Measurements from ENCODE around the gene BNIP3.

DNA sequence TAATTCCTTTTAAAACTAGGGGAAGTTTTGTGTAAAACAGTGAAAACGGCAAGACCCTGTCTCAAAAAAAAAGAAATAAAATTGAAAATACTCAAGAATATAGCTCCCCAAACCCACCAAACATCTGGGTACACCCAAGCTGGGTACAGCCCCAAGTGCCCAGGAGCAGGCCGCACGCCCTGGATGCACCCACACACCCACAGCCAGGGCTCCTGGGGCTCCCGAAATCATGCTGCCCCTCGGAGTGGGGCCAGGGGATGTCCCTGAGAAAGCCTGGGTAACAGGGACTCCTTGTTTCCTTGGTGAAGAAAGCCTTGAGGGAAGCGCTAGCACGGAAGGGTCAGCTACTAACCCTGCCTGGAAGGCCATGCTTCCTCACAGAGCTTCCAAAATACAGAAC, 10.1 kb downstream of the BNIP3 start:
- TF ChIP-seq, protein P1, sequence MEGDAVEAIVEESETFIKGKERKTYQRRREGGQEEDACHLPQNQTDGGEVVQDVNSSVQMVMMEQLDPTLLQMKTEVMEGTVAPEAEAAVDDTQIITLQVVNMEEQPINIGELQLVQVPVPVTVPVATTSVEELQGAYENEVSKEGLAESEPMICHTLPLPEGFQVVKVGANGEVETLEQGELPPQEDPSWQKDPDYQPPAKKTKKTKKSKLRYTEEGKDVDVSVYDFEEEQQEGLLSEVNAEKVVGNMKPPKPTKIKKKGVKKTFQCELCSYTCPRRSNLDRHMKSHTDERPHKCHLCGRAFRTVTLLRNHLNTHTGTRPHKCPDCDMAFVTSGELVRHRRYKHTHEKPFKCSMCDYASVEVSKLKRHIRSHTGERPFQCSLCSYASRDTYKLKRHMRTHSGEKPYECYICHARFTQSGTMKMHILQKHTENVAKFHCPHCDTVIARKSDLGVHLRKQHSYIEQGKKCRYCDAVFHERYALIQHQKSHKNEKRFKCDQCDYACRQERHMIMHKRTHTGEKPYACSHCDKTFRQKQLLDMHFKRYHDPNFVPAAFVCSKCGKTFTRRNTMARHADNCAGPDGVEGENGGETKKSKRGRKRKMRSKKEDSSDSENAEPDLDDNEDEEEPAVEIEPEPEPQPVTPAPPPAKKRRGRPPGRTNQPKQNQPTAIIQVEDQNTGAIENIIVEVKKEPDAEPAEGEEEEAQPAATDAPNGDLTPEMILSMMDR (IDR thresholded peaks at IDR 0.05; ENCODE audit: borderline replicate concordance, extremely low read depth, low read length, poor library complexity, severe bottlenecking): no peak
- TF ChIP-seq EZH2 (IDR thresholded peaks at IDR 0.05; ENCODE audit: borderline replicate concordance, low read depth, low read length, severe bottlenecking): no peak
